Vagina (tissue), 2 donors: ENCODE results near the gene HOXD3. TPM values are rescaled to one million over a fixed set of nuclear protein-coding genes. Genes with fewer than 3 reads are reported as not detected.
A peak's percentile ranks its signal among the peaks of the same experiment; 100 is the strongest.

ENCODE experiments used
- DNase-seq, 2 donors: peaks; one replicate each; pipeline ENCODE4 v3.0.0-alpha.2; 2017; ENCODE audit errors: extremely low spot score in 2 of 2
- H3K27ac ChIP-seq: fragments of 200-600 bp; sonication (generic); one replicate; pipeline ENCODE4 v1.5.1; 2019
- H3K27me3 ChIP-seq: fragments of 200-600 bp; sonication (generic); one replicate; pipeline ENCODE4 v1.5.1; 2019
- H3K36me3 ChIP-seq, 2 donors: fragments of 200-600 bp; sonication (generic); one replicate each; pipeline ENCODE4 v1.5.1; 2017 to 2019
- H3K4me1 ChIP-seq: fragments of 200-600 bp; sonication (generic); one replicate; pipeline ENCODE4 v1.5.1; 2019
- H3K4me3 ChIP-seq, 2 donors: fragments of 200-600 bp; sonication (generic); 1 replicate in 1 of 2; 2 replicates in 1 of 2; pipeline ENCODE4 v1.5.1; 2016 to 2019
- H3K9me3 ChIP-seq: fragments of 200-600 bp; sonication (generic); one replicate; pipeline ENCODE4 v1.5.1; 2019
- POLR2A ChIP-seq, 2 donors: fragments of 450-650 bp; IDR thresholded peaks; one replicate each; pipeline ENCODE4 v1.6.1; 2017; ENCODE audit warnings: antibody characterized with exemption in 2 of 2, mild to moderate bottlenecking in 2 of 2, moderate library complexity in 2 of 2
- POLR2AphosphoS5 ChIP-seq, 2 donors: sonication (generic); formaldehyde crosslinking; IDR thresholded peaks; one replicate each; pipeline ENCODE4 v1.9.0; 2017; ENCODE audit warnings: antibody characterized with exemption in 2 of 2, mild to moderate bottlenecking in 2 of 2, low read depth in 1 of 2; ENCODE audit not compliant: insufficient read depth in 1 of 2
- intact Hi-C: fragments of 100-400 bp; cut with DNase I; formaldehyde crosslinking; loops from one replicate; pipeline ENCODE4 v1.15.1; 2023
- total RNA-seq: library from RNA; depleted of rRNA; stranded (reverse); fragments of >200 nt; gene quantifications from one replicate; pipeline ENCODE4 v1.2.3, GENCODE V29; 2016
- TF ChIP-seq, protein P1 (sequence below), 3 experiments: fragments of 450-650 bp in 2 of 3; fragments of 200-600 bp in 1 of 3; sonication (generic) in 1 of 3; IDR thresholded peaks; one replicate each; pipeline ENCODE4 v1.5.1; 2017 to 2019; ENCODE audit warnings: antibody characterized with exemption in 3 of 3, mild to moderate bottlenecking in 2 of 3, moderate library complexity in 2 of 3

Gene HOXD3
- total RNA-seq, 1 donor from 2014 or later = 11.8 TPM

DNA sequence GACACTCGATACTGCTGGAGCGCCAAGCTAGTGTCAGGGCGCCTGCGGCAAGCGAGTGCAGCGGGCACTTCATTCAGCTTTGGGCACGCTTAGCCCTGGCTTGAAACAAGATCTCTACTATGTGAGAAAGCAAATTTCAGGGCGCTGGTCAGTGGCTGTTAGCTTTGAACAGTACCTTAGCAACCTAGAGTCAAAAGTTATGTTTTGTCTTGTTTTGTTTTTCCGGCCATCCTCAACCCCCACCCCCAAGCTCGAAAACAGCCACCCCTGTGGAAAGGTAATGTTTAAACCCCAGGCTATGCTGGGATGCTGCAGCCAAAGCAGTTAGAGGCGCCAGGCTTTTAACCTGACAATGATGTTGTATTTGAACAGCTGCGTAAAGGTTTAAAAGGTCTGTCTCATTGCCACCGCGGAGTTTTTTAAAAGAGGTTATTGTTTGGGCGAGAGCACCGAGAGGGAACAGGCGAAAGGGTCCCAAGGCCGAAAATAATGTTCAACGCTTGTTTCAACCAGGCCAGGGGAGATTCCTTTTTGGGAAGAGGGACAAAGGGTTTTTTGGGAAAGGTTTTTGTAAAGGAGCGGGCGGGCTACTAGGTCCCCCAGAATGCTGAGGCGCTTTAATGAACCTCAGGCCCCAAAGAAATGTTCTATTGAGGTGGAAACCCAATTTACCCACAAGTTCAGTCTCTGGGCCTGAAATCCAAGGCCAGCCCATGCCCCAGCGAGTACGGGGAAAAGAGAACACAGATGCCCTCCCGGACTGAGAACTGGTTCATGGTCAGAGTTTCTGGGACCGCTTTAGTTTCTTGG lies 42.8 kb upstream of the HOXD3 start:
- TF ChIP-seq POLR2AphosphoS5 (IDR thresholded peaks at IDR 0.05; ENCODE audit: insufficient read depth in 1 of 2, low read depth in 1 of 2) (no peak), POLR2A (IDR thresholded peaks at IDR 0.05) (no peak)
- TF ChIP-seq, protein P1, sequence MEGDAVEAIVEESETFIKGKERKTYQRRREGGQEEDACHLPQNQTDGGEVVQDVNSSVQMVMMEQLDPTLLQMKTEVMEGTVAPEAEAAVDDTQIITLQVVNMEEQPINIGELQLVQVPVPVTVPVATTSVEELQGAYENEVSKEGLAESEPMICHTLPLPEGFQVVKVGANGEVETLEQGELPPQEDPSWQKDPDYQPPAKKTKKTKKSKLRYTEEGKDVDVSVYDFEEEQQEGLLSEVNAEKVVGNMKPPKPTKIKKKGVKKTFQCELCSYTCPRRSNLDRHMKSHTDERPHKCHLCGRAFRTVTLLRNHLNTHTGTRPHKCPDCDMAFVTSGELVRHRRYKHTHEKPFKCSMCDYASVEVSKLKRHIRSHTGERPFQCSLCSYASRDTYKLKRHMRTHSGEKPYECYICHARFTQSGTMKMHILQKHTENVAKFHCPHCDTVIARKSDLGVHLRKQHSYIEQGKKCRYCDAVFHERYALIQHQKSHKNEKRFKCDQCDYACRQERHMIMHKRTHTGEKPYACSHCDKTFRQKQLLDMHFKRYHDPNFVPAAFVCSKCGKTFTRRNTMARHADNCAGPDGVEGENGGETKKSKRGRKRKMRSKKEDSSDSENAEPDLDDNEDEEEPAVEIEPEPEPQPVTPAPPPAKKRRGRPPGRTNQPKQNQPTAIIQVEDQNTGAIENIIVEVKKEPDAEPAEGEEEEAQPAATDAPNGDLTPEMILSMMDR (IDR thresholded peaks at IDR 0.05) = no peak
- peaks cover 50% of the 10 kb centered on the region for H3K4me1 ChIP-seq
- H3K27ac ChIP-seq = no peak overlapping the region
- H3K36me3 ChIP-seq = peaks cover 0 to 7% of the 10 kb centered on the region in 2 donors
- DNase-seq = no peak
- intact Hi-C loops = no loop called here
- H3K27me3 ChIP-seq = no peaks in the 10 kb centered on the region
- H3K9me3 ChIP-seq = no peaks in the 10 kb centered on the region
- no peak overlapping the region for H3K4me3 ChIP-seq

DNA sequence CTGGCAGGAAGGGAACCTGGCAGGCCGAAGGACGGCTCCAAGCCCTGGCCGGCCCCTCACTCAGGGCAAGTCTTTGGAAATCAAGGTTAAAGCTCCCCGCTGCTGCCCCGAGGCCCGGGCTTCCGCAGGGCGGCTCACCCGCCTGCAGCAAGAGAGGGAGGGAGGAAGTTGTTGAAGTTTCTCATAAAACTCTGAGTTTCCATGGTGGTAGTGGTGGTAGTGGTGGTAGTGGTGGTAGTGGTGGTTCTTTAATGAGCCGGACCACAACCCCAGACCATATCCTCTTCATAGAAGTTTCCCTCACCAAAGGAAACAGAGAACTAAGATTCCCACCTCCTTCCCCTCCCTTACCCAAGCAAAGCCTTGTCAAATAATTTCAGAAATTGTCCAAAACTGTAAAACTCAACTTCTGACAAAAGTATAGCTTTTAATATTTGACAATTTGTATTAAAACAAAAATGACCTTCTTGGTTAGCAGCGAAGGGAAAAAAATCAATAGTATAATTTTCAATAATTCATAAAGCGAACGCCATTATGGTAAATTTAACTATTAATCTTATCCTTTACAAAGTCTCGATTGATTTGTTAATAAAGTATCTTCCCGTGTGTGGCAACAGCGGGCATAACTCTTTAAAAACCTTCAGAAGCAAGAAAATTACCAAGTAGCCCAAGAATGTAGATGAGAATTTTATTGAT lies 42.0 kb upstream of the HOXD3 start:
- no peak for DNase-seq
- intact Hi-C loops = no loop called here
- H3K4me3 ChIP-seq = no peak overlapping the region
- no peak for TF ChIP-seq POLR2AphosphoS5 (IDR thresholded peaks at IDR 0.05; ENCODE audit: insufficient read depth in 1 of 2, low read depth in 1 of 2)
- TF ChIP-seq POLR2A (IDR thresholded peaks at IDR 0.05) = no peak
- TF ChIP-seq, protein P1 (IDR thresholded peaks at IDR 0.05) = no peak
- H3K27me3 ChIP-seq = no peaks in the 10 kb centered on the region
- no peaks in the 10 kb centered on the region for H3K9me3 ChIP-seq
- H3K4me1 ChIP-seq = peaks cover 45% of the 10 kb centered on the region
- H3K27ac ChIP-seq = no peak overlapping the region
- peaks cover 0 to 7% of the 10 kb centered on the region in 2 donors for H3K36me3 ChIP-seq

DNA sequence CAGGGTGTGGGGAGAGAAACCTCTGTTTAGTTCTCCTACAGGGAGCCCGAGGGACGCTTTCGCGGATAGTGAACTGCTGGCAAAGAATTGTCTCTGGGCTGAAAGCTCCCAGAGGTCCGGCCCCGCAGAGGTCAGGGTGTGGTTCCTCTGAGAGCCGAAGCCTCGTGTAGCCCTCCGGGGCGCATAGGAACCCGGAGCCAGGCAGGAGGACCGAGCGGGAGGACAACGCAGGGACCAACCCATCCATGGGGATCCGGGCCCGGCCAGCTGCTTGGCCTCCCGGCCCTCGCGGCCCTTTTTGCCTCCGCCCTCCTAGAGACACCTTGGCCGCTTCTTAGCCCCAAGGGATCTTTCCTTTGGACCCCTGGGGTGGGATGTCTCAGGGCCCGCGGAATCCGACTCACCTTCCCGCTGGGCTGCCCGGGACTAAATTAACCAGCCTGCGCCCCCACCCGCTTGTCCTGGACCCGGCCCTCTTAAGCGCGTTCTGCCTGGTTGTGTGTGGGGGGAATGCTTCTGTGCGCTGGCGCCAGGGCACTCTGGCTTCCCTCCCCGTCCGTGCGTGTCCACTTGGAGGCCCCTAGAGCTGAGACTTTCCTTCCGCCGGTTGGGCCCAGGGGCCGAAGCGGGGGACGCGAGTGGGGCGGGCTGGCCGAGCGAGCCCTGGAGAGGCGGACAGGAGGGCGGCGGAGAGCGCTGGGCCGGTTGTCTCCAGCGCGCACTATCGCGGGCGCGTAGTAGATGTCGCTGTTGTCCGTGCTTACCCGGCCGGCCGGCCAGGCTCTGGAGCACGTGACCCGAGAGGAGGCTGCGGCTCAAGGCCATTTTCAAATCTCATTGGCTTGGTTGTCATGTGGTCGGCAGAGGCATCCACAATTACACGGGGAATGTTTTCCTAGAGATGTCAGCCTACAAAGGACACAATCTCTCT lies 41.0 kb upstream of the HOXD3 start, which contains the start of gene HOXD10:
Gene HOXD10 (plus strand): TSS at position 896 of the 931 bp plus-strand sequence. CDS start 56 bp downstream, outside the sequence.
- no peak for DNase-seq
- peaks cover 35% of the 10 kb centered on the region for H3K4me1 ChIP-seq
- no peaks in the 10 kb centered on the region for H3K27me3 ChIP-seq
- intact Hi-C loops = no loop called here
- peaks cover 0 to 7% of the 10 kb centered on the region in 2 donors for H3K36me3 ChIP-seq
- H3K27ac ChIP-seq = peak within 1 kb of the TSS; percentile 76
- H3K9me3 ChIP-seq = no peaks in the 10 kb centered on the region
- H3K4me3 ChIP-seq = peak within 1 kb of the TSS; percentile 30 to 40
- TF ChIP-seq POLR2AphosphoS5 (IDR thresholded peaks at IDR 0.05; ENCODE audit: insufficient read depth in 1 of 2, low read depth in 1 of 2) (peak; percentile 34 to 51), POLR2A (IDR thresholded peaks at IDR 0.05) (no peak)
- TF ChIP-seq, protein P1 (IDR thresholded peaks at IDR 0.05) = no peak

DNA sequence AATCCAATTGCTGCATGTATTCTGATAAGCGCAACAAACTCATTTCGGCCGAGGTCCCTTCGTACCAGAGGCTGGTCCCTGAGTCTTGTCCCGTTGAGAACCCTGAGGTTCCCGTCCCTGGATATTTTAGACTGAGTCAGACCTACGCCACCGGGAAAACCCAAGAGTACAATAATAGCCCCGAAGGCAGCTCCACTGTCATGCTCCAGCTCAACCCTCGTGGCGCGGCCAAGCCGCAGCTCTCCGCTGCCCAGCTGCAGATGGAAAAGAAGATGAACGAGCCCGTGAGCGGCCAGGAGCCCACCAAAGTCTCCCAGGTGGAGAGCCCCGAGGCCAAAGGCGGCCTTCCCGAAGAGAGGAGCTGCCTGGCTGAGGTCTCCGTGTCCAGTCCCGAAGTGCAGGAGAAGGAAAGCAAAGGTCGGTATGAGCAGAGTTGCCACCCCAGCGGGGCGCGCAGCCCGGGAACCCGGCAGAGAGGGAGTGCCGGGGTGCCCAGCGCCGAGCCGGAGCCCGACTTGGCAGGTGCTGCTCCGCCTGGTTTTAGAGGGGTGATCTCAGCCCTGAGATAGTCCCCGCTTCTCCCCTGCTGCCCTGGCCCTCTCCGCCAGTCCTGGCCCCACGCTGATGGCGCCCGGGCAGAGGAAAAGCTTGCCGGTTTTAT lies 39.8 kb upstream of the HOXD3 start:
- intact Hi-C loops = no loop called here
- peaks cover 0 to 7% of the 10 kb centered on the region in 2 donors for H3K36me3 ChIP-seq
- H3K27me3 ChIP-seq = no peaks in the 10 kb centered on the region
- no peak for DNase-seq
- TF ChIP-seq, protein P1 (IDR thresholded peaks at IDR 0.05) = no peak
- TF ChIP-seq POLR2AphosphoS5 (IDR thresholded peaks at IDR 0.05; ENCODE audit: insufficient read depth in 1 of 2, low read depth in 1 of 2) (no peak), POLR2A (IDR thresholded peaks at IDR 0.05) (no peak)
- H3K27ac ChIP-seq = peak overlapping the region; percentile 76
- no peaks in the 10 kb centered on the region for H3K9me3 ChIP-seq
- H3K4me1 ChIP-seq = peaks cover 24% of the 10 kb centered on the region
- H3K4me3 ChIP-seq = peak overlapping the region; percentile 15 to 40
